Gastroesophageal sphincter (tissue), 4 donors: ENCODE measurements around the gene TUT4. TPM values are rescaled to one million over a fixed set of nuclear protein-coding genes. Genes with fewer than 3 reads are reported as not detected.

Experiments
- ATAC-seq: fragments of 150-250 bp; one replicate; pipeline ENCODE4 v1.9.1; 2016; ENCODE audit warnings: mild to moderate bottlenecking, moderate library complexity
- H3K27ac ChIP-seq, 4 donors: fragments of 200-600 bp; sonication (generic) in 3 of 4; 1 replicate in 3 of 4; 2 replicates in 1 of 4; pipeline ENCODE4 v1.5.1; 2016 to 2019
- H3K27me3 ChIP-seq: fragments of 200-600 bp; sonication (generic); one replicate; pipeline ENCODE4 v1.5.1; 2019
- H3K36me3 ChIP-seq, 2 donors: fragments of 200-600 bp; sonication (generic); one replicate each; pipeline ENCODE4 v1.5.1; 2019; ENCODE audit warnings: control low read depth in 1 of 2
- H3K4me1 ChIP-seq, 3 donors: fragments of 200-600 bp; sonication (generic); 1 replicate in 2 of 3; 2 replicates in 1 of 3; pipeline ENCODE4 v1.5.1; 2016 to 2019; ENCODE audit warnings: control low read depth in 2 of 3
- H3K4me3 ChIP-seq, 2 donors: fragments of 200-600 bp; sonication (generic); one replicate each; pipeline ENCODE4 v1.5.1; 2019; ENCODE audit warnings: mild to moderate bottlenecking in 1 of 2, moderate library complexity in 1 of 2
- H3K9me3 ChIP-seq, 3 donors: fragments of 200-600 bp; sonication (generic); one replicate each; pipeline ENCODE4 v1.5.1; 2017 to 2019; ENCODE audit warnings: control low read depth in 2 of 3
- CTCF ChIP-seq, 4 experiments: fragments of 200-600 bp in 2 of 4; fragments of 450-650 bp in 2 of 4; sonication (generic) in 1 of 4; IDR thresholded peaks; one replicate each; pipeline ENCODE4 v1.5.1; 2017 to 2019; ENCODE audit warnings: antibody characterized with exemption in 4 of 4, mild to moderate bottlenecking in 2 of 4, moderate library complexity in 2 of 4
- EP300 ChIP-seq: sonication (generic); formaldehyde crosslinking; IDR thresholded peaks from one replicate; pipeline ENCODE4 v1.6.1; 2017; ENCODE audit warnings: antibody characterized with exemption, mild to moderate bottlenecking
- POLR2A ChIP-seq, 2 donors: fragments of 450-650 bp; IDR thresholded peaks; one replicate each; pipeline ENCODE4 v1.6.1; 2017; ENCODE audit warnings: antibody characterized with exemption in 2 of 2, mild to moderate bottlenecking in 2 of 2, moderate library complexity in 1 of 2
- POLR2AphosphoS5 ChIP-seq: sonication (generic); formaldehyde crosslinking; IDR thresholded peaks from one replicate; pipeline ENCODE4 v1.6.1; 2017; ENCODE audit warnings: antibody characterized with exemption
- WGBS, 2 donors: methylation state at CpG; one replicate each; pipeline ENCODE4 v1.1.5; 2018; ENCODE audit warnings: low coverage in 1 of 2; 5-methylcytosine and 5-hydroxymethylcytosine counted together
- total RNA-seq, 4 donors: library from RNA; depleted of rRNA; stranded (reverse); fragments of >200 nt; gene quantifications; one replicate each; pipeline ENCODE4 v1.1.0, GENCODE V29; 2016

The TUT4 gene
- total RNA-seq, 4 donors from 2014 or later: 32.3 to 56.5 (median 34.0) TPM

GRCh38 chr1:52576074-52576473, 23.2 kb upstream of the TUT4 start:
- Histone ChIP-seq H3K27me3 (no peaks in the 10 kb centered on the region), H3K27ac (no peak overlapping the region), H3K4me1 (peaks cover 0 to 8% (median 0%) of the 10 kb centered on the region in 3 donors), H3K4me3 (no peak overlapping the region), H3K36me3 (no peaks in the 10 kb centered on the region), H3K9me3 (no peaks in the 10 kb centered on the region)
- no peak for ATAC-seq
- 100% methylated on average over 1 of the region's 1 CpG; no CpG with 5 or more reads in 1 of the 2 donors for WGBS, 2 donors
- TF ChIP-seq EP300 (no peak), POLR2A (IDR thresholded peaks at IDR 0.05) (no peak), CTCF (IDR thresholded peaks at IDR 0.05) (no peak), POLR2AphosphoS5 (no peak)

- no peak overlapping the region for H3K4me3 ChIP-seq
- WGBS, 2 donors: 0 to 18% methylated on average over 1 to 2 of the region's 2 CpGs
- H3K27me3 ChIP-seq: no peaks in the 10 kb centered on the region
- H3K27ac ChIP-seq: peak overlapping the region in 2 of 4 donors; percentile 11 to 26
- ATAC-seq: no peak
- no peaks in the 10 kb centered on the region for H3K9me3 ChIP-seq
- no peak for TF ChIP-seq EP300
- no peak for TF ChIP-seq CTCF (IDR thresholded peaks at IDR 0.05)
- no peak for TF ChIP-seq POLR2A (IDR thresholded peaks at IDR 0.05)
- TF ChIP-seq POLR2AphosphoS5: no peak
- no peaks in the 10 kb centered on the region for H3K36me3 ChIP-seq
- H3K4me1 ChIP-seq: peaks cover 0 to 8% (median 0%) of the 10 kb centered on the region in 3 donors
Measured at GRCh38 chr1:52574594-52574993, 21.7 kb upstream of the TUT4 start.

- no peak for ATAC-seq
- H3K4me1 ChIP-seq: peaks cover 0 to 8% (median 0%) of the 10 kb centered on the region in 3 donors
- no peaks in the 10 kb centered on the region for H3K36me3 ChIP-seq
- TF ChIP-seq POLR2AphosphoS5 (no peak), EP300 (no peak), POLR2A (IDR thresholded peaks at IDR 0.05) (no peak), CTCF (IDR thresholded peaks at IDR 0.05) (no peak)
- H3K4me3 ChIP-seq: no peak overlapping the region
- WGBS, 2 donors: 92% methylated on average over 4 of the region's 4 CpGs; no CpG with 5 or more reads in 1 of the 2 donors
- no peak overlapping the region for H3K27ac ChIP-seq
- no peaks in the 10 kb centered on the region for H3K27me3 ChIP-seq
- H3K9me3 ChIP-seq: no peaks in the 10 kb centered on the region
Measured at GRCh38 chr1:52572387-52572786, 19.5 kb upstream of the TUT4 start.

- ATAC-seq: no peak
- no peaks in the 10 kb centered on the region for H3K27me3 ChIP-seq
- TF ChIP-seq CTCF (IDR thresholded peaks at IDR 0.05) (no peak), EP300 (no peak), POLR2A (IDR thresholded peaks at IDR 0.05) (no peak), POLR2AphosphoS5 (no peak)
Measured at GRCh38 chr1:52571783-52572182, 18.9 kb upstream of the TUT4 start.

GRCh38 chr1:52569449-52570210, 16.7 kb upstream of the TUT4 start:
- WGBS, 2 donors: 42 to 47% methylated on average over 7 of the region's 7 CpGs
- H3K4me3 ChIP-seq: no peak overlapping the region
- no peaks in the 10 kb centered on the region for H3K36me3 ChIP-seq
- TF ChIP-seq EP300 (no peak), POLR2AphosphoS5 (no peak), POLR2A (IDR thresholded peaks at IDR 0.05) (no peak), CTCF (IDR thresholded peaks at IDR 0.05) (no peak)
- H3K4me1 ChIP-seq: peaks cover 0 to 5% (median 0%) of the 10 kb centered on the region in 3 donors
- H3K27ac ChIP-seq: no peak overlapping the region
- no peaks in the 10 kb centered on the region for H3K9me3 ChIP-seq
- ATAC-seq: no peak
- no peaks in the 10 kb centered on the region for H3K27me3 ChIP-seq

More at GRCh38 chr1:52571783-52572182, 18.9 kb upstream of the TUT4 start:
- WGBS, 2 donors: 63 to 100% methylated on average over 1 of the region's 1 CpG
- no peaks in the 10 kb centered on the region for H3K36me3 ChIP-seq
- H3K9me3 ChIP-seq: no peaks in the 10 kb centered on the region
- H3K4me3 ChIP-seq: no peak overlapping the region
- H3K27ac ChIP-seq: no peak overlapping the region
- H3K4me1 ChIP-seq: peaks cover 0 to 8% (median 0%) of the 10 kb centered on the region in 3 donors
